ENCODE measurements around the gene VSX2.

The VSX2 gene

GRCh38 chr14:74242021-74242779, 3.0 kb downstream of the VSX2 start:
- no peaks in the 10 kb centered on the region for H3K36me3 ChIP-seq (ENCODE audit: control insufficient read depth, low read length)
- H3K9me2 ChIP-seq (replicated peaks; ENCODE audit: control insufficient read depth, low read length), result no peaks in the 10 kb centered on the region
- no peaks in the 10 kb centered on the region for H3K79me2 ChIP-seq (ENCODE audit: control insufficient read depth, low read length)
- no peaks in the 10 kb centered on the region for H3F3A ChIP-seq (ENCODE audit: control insufficient read depth, insufficient read depth)
- no peak overlapping the region for H3K27ac ChIP-seq (ENCODE audit: low read depth, low read length)
- H3K4me2 ChIP-seq (ENCODE audit: low read length), result no peak overlapping the region
- peaks cover 35% of the 10 kb centered on the region for H3K27me3 ChIP-seq (ENCODE audit: control insufficient read depth, low read length)
- no peaks in the 10 kb centered on the region for H3K4me1 ChIP-seq (ENCODE audit: control insufficient read depth, low read length)
- no peaks in the 10 kb centered on the region for H3K9me3 ChIP-seq (ENCODE audit: control insufficient read depth, insufficient read depth, low read length)
- no peaks in the 10 kb centered on the region; the same call in 1 of the 2 replicates for H4K20me1 ChIP-seq (ENCODE audit: control insufficient read depth, insufficient read depth, low read depth, low read length)
- no peak overlapping the region for H3K4me3 ChIP-seq (ENCODE audit: low read length)
- no peak for TF ChIP-seq CTCF (IDR thresholded peaks at IDR 0.05; ENCODE audit: low read depth, low read length, poor library complexity, severe bottlenecking)
- 0 out of 2 replicates have a peak, but pooled peaks have one; percentile 41 for TF ChIP-seq EZH2phosphoT487 (IDR thresholded peaks at IDR 0.05; ENCODE audit: borderline replicate concordance, low read length)

- Histone ChIP-seq H3K27ac (ENCODE audit: low read depth, low read length) (no peak overlapping the region), H3K27me3 (ENCODE audit: control insufficient read depth, low read length) (peaks cover 35% of the 10 kb centered on the region), H3F3A (ENCODE audit: control insufficient read depth, insufficient read depth) (no peaks in the 10 kb centered on the region), H3K4me2 (ENCODE audit: low read length) (no peak overlapping the region), H3K9me2 (replicated peaks; ENCODE audit: control insufficient read depth, low read length) (no peaks in the 10 kb centered on the region), H4K20me1 (ENCODE audit: control insufficient read depth, insufficient read depth, low read depth, low read length) (no peaks in the 10 kb centered on the region; the same call in 1 of the 2 replicates), H3K4me3 (ENCODE audit: low read length) (no peak overlapping the region), H3K36me3 (ENCODE audit: control insufficient read depth, low read length) (no peaks in the 10 kb centered on the region), H3K9me3 (ENCODE audit: control insufficient read depth, insufficient read depth, low read length) (no peaks in the 10 kb centered on the region), H3K79me2 (ENCODE audit: control insufficient read depth, low read length) (no peaks in the 10 kb centered on the region), H3K4me1 (ENCODE audit: control insufficient read depth, low read length) (peaks cover under 1% of the 10 kb centered on the region)
- TF ChIP-seq EZH2phosphoT487 (IDR thresholded peaks at IDR 0.05; ENCODE audit: borderline replicate concordance, low read length) (no peak), CTCF (IDR thresholded peaks at IDR 0.05; ENCODE audit: low read depth, low read length, poor library complexity, severe bottlenecking) (no peak)
Measured at GRCh38 chr14:74242780-74243042, 3.5 kb downstream of the VSX2 start.

- Histone ChIP-seq H3K4me1 (ENCODE audit: control insufficient read depth, low read length) (peaks cover 4% of the 10 kb centered on the region), H4K20me1 (ENCODE audit: control insufficient read depth, insufficient read depth, low read depth, low read length) (no peaks in the 10 kb centered on the region; the same call in 1 of the 2 replicates), H3K27me3 (ENCODE audit: control insufficient read depth, low read length) (peaks cover 35% of the 10 kb centered on the region), H3K36me3 (ENCODE audit: control insufficient read depth, low read length) (no peaks in the 10 kb centered on the region), H3K4me3 (ENCODE audit: low read length) (no peak overlapping the region), H3F3A (ENCODE audit: control insufficient read depth, insufficient read depth) (no peaks in the 10 kb centered on the region), H3K4me2 (ENCODE audit: low read length) (no peak overlapping the region), H3K9me3 (ENCODE audit: control insufficient read depth, insufficient read depth, low read length) (no peaks in the 10 kb centered on the region), H3K9me2 (replicated peaks; ENCODE audit: control insufficient read depth, low read length) (no peaks in the 10 kb centered on the region), H3K27ac (ENCODE audit: low read depth, low read length) (no peak overlapping the region), H3K79me2 (ENCODE audit: control insufficient read depth, low read length) (no peaks in the 10 kb centered on the region)
- TF ChIP-seq EZH2phosphoT487 (IDR thresholded peaks at IDR 0.05; ENCODE audit: borderline replicate concordance, low read length) (no peak), CTCF (IDR thresholded peaks at IDR 0.05; ENCODE audit: low read depth, low read length, poor library complexity, severe bottlenecking) (no peak)
Measured at GRCh38 chr14:74243051-74243450, 3.8 kb downstream of the VSX2 start.
